GM19395 (cell line): ENCODE results near the gene C1orf141.
A peak's percentile ranks its signal among the peaks of the same experiment; 100 is the strongest.
"Not testable (repeated sequence)": the region's sequence is repeated elsewhere in the genome, so short reads cannot be mapped to it uniquely, and the experiment has no call there.

Source experiments
- ATAC-seq: cut with Tn5 transposase; IDR thresholded peaks from one replicate; pipeline ENCODE4 v1.9.1; 2021; ENCODE audit warnings: mild to moderate bottlenecking, moderate library complexity; ENCODE audit not compliant: unreplicated experiment

C1orf141 gene

DNA sequence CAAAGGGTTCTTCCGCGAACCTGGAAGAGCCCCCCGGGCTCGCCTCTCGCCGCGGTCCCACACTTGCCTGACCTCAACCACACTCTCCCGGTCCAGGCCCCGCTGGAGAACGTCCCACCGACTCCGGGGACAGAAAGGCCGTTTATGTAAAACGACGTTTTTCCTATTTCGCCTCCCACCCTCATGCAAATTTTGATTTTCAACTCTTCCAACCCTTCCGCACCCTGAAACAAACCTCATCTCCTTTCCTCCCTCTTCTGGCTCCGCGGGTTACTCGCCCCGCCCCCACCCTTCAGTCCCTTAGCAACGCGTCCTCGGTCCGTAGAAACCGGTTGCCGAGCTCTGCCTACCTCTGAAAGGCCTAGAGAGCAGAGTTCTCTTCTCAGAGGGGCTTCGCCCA is at the start of gene C1orf141:
TSS of gene C1orf141 (minus strand) at position 276 of the 400 bp plus-strand sequence. CDS start 7,730 bp downstream, outside the sequence.
- no peak for ATAC-seq

DNA sequence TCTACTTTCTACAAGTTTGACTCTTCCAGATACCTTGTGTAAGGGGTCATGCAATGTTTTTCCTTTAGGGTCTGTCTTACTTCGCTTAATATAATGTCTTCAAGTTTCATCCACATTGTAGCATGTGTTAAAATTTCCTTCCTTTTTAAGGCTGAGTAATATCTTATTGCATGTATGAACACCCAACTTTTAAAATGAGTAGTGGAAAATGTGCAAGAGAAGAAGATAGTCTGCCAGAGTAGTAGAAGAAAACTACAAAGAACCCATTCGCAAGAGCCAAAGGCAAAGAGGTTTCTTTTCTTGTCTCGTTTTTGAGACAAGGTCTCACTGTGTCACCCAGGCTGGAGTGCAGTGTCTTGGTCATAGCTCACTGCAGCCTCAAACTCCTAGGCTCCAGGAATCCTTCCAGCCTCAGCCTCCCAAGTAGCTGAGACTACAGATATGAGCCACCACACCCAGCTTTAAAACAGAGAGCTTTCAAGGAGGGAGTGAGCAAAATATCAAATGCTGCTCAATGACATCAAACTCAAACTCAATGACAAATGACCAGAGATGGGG is 40.8 kb upstream of the C1orf141 start:
- ATAC-seq = no peak

DNA sequence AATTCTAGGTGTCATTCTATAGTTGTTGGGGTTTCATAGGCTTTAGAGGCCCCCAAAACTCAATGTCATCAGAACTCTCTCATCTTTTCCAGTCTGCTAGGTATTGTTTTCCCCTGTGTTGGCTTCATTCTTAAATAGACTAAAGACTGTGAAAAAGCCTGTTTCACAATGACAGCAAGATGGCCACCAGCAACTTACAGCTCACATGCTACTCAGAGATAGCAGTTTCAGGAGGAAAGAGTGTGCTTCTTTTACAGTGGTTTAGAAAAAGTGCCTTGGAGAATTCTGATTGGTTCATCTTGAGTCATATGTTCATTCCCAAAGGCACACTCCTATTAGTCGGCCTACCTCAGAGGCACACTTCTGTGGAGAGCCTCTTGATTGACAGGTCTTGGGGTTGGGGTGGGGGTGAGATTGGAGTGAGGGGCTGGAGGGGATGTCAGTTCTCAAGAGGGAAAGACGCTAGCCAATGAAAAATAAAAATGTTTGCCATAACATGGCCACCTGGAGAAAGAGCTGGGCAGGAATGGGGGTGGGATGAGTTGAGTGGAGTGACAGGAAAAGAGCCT is 40.0 kb upstream of the C1orf141 start:
- ATAC-seq = no peak

DNA sequence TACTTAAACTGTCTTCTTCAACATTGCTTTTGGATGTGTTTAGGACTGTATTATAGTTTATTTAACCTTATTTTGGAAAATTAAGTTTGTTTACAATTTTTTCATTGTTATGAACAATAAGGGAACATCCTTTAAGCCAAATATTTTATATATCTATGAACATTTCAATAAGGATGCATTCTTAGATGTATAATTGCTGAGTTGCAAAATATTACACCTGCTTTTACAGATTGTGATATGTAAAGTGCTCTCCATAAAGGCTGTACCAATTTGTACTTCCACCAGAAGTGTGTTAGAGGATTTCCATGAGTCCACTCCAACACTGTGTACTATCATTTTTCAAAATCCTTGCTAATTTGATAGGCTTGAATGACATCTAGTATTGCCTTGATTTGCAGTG is 39.2 kb upstream of the C1orf141 start:
- ATAC-seq = no peak

DNA sequence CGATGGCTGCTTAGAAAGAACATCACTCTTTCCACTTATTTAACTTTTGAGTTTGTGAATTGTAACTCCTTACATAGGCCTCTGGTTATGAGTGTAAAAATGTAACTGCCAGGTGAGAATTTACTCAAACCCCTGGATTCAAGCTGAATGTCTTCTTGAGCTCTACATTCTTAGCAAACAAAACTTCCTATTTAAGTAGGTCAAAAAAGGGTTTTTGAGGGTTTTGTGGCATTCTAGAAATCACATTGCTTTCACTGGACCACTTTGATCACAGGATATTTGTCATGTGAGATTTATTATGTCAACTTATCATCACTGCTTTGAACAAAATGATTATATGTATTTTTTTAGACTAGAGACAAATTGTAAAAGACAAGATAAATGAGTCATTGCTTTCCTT is 37.2 kb upstream of the C1orf141 start:
- ATAC-seq = peak; percentile 36

DNA sequence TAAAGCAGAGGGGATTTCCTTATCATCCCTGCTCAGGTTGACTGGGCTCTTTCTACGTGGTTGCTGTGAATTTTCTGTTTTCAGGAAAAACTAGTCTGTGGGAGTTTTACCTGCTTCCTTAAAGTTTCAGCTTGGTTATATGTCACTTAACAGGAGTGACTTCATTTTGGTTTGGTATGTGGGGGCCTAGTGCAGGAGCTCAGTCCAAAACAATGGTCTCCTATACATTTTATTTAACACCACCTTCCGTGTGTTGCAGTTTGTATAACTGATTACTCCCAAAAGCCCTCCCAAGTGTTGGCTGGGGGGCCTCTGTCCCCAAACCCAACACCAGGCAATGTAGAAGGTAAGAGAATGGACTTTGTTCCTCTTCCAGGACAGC is 36.8 kb upstream of the C1orf141 start:
- ATAC-seq = peak; percentile 21

DNA sequence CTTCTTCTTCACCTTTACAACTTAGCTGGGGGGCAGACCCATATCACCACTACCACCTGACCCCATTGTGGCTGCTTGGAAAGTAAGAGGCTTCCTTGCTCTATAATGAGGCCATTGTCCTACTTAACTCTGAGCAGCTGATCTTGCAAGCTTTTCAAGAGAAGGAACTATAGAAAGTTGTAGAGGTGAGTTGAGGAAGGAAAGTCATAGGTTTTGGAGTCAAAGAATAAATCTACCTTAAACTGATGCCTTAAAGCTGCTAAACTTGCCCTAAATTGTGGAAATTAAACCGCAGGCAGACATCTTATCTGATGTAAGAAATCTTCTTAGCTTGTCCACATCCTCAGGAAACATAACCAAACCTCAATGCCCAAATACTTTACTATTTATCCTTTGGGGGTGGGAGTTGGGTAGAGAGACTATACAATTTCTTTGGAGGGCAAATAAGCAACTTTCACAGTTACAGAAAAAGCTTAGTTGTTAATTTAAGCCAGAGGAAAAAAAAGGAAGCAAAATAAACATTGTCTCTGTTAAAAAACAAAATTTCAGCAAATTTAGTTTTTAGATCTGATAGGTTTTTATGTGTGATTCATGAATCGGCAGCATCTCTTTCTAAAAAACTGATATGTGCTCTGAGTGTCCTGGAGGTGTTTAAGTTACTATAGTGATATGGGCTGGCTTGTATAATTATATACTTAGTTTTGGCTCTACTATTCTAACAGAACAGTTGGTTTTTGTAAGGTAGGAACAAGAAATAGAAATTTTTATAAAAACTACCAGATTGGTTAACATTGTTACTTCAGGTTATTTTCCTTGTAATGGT is 36.2 kb upstream of the C1orf141 start:
- ATAC-seq = no peak

DNA sequence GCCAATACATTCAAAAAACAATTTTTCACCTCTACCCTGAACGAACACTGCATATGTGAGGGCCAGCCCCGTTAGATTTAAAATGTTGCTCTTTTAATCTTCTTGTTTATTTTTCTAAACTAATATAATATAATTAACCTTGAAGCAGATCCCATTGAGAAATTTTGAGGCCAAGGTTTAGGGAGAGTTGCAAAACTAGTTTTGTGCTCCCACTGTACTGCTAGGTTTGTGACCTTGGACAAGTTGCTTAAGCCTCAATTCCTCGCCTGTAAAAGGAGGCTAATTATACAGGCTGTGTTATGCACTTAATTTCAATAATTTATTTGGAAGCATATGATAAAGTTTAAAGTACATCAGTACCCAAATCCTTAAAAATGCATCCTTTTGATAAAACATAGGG is 35.2 kb upstream of the C1orf141 start:
- ATAC-seq = no peak

DNA sequence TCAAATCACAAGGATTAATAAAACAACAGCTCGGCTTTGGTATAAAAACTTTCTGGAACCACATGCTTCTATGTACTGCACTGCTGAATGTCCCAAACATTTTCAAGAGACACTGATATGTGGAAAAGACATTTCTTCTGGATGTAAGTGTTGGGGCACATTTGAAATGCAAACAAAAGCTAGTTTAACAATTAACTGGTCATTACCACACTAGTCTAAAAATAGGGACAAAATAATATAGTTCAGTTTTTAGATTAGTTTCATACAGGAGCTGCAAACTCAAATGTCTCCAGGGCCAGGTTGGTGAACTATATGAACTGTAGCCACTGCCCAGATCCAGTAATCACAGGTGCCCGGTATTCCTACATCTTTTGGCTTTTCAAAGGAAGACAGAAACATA is 34.7 kb upstream of the C1orf141 start:
- ATAC-seq = peak; percentile 49

DNA sequence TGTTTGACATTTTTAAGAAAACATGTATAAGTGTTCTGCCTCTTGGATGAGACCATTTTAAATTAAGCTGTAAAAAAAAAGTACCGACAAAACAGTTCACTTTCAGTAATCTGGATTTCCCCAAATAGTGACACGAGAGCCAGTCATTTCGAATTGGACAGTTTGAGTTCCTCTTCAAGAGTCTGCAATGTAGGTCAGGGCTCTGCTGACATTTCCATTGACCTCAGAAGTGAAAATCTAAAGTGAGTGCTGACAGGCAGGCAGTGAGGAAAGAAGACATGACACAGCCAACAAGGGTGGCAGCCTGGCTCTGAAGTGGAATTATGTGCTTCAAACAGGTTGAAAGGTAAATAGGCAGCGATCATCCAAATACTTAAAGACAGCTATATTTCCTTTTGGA is 31.4 kb upstream of the C1orf141 start, which contains the start of gene IL23R:
TSS of gene IL23R (plus strand) at position 259 of the 400 bp plus-strand sequence. CDS start 1,667 bp downstream, outside the sequence.
- peak; percentile 85 for ATAC-seq

DNA sequence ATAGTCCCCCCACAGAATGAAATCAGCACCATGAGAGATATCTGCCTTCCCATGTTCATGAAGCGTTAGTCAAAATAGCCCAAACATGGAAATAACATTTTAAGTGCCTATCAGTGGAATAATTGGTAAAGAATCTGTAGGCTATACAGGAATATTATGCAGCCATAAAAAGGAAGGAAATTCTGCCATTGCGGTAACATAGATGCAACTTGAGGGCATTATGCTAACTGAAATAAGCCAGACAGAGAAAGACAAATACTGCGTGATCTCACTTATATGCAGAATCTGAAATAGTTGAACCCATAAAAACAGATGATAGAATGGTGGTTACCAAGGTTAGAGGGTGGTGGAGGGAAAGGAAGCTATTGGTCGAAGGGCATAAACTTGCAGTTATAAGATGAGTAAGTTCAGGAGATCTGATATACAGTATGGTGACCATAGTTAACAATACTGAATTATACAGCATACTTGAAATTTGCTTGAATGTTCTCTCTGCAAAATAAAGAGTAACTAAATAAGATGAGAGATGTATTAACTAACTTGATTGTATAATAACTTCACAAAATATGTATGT is 30.8 kb upstream of the C1orf141 start:
- no peak for ATAC-seq

DNA sequence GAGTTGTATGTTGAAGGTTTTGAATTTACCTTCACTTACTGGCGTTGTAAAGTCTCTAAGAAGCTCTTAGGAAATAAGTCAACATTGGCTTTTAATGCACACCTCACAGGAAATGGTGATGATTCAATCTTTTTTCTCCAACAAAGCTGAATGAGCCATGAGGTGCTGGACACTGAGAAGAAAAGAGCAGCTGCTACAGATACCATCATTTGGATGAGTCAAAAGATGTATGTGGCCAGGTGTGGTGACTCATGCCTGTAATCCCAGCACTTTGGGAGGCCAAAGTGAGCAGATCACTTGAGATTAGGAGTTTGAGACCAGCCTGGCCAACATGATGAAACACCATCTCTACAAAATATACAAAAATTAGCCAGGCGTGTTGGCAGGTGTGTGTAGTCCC is 28.2 kb upstream of the C1orf141 start:
- peak; percentile 64 for ATAC-seq

DNA sequence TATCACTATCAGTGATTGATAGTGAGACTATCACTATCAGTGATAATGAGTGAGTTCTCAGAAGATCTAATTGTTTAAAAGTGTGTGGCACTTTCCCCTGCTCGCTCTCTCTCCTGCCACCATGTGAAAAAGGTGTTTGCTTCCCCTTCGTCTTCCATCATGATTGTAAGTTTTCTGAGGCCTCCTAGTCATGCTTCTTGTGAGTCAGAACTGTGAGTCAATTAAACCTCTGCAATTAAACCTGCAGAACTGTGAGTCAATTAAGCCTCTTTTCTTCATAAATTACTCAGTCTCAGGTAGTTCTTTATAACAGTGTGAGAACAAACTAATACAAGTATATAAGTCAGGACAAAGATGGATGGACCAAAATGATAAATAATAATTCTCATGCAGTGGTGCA is 24.5 kb upstream of the C1orf141 start:
- no peak for ATAC-seq

DNA sequence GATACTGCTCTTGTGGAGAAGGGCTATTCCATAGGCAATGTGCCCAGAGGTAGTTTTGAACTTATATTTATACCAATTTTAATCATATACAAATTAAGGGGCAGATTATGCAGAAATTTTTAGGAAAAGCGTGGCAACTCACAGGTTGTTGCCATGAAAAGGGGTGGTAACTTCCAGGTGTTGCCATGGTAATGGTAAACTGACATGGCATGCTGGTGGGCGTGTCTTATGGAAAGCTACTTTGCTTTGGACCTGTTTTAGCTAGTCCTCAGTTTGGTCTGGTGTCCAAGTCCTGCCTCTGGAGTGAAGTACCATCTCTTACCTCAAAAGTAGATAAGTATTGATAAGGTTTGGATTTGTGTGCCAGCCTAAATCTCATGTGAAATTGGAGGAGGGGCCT is 23.6 kb upstream of the C1orf141 start:
- ATAC-seq = no peak

DNA sequence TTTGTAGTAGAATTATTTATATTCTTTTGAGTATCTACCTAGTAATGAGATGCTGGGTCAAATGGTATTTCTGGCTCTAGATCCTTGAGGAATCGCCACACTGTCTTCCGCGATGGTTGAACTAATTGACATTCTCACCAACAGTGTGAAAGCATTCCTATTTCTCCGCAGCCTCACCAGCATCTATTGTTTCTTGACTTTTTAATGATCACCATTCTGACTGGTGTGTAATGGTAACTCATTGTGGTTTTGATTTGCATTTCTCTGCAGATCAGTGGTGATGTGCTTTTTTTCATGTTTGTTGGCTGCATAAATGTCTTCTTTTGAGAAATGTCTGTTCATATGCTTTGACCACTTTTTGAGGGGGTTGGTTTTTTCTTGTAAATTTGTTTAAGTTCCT is 16.2 kb upstream of the C1orf141 start:
- ATAC-seq = no peak

DNA sequence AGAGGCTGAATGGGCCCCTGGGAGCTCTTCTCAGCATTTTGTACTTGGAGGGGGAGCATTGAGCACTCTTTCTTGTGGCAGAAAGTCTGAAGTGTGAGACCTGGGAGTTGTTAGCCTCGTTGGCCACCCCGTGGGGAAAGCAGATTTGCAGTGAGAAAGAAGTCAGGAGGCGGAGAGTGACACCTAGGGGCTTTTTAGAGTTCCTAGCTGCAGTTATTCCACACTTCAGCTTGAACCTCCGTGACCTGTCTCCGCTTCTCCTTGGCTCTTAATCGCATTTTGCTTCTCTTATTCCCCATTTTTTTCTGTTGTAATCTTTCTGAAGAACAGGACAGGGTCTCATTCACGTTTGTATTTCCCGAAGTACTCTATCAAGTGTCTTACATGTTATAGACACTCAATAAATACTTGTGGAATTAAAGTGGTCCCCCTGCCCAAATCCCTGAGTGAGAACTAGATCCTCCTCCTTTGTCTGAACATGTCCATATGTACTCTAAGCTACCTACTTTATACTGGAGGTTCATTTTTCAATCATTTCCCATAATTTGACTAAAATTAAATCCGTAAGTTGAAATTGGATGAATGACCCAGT is 14.5 kb upstream of the C1orf141 start:
- peak; percentile 93 for ATAC-seq

DNA sequence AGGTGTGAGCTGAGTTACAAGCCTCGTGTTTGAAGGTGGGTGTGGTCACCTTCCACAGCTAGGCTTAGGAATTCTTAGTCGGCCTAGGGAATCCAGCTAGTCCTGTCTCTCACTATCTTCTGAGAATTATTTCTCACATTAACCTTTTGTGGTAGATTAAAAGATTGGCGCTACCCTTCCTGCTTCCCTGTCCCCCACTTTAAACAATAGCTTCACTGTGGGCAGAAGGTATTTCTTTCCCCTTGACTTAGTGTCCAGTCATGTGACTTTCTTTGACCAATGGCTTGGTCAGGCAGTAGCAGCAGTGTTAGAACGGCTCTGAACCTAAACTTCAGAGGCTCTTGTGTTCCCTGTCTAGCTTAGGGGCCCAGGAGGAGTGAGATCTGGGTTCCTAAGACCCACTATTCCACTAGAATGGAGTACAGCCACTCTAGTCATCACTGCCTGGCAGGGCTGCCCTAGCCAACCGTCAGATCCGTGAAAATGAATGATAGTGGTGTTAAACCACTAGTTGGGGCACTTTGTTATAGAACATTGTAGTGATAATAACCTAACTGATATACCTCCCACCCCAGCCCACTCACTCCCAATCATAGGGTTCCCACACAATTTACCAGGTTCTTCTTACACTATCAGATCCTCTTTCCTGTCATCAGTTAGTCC is 13.9 kb upstream of the C1orf141 start:
- peak; percentile 31 for ATAC-seq

DNA sequence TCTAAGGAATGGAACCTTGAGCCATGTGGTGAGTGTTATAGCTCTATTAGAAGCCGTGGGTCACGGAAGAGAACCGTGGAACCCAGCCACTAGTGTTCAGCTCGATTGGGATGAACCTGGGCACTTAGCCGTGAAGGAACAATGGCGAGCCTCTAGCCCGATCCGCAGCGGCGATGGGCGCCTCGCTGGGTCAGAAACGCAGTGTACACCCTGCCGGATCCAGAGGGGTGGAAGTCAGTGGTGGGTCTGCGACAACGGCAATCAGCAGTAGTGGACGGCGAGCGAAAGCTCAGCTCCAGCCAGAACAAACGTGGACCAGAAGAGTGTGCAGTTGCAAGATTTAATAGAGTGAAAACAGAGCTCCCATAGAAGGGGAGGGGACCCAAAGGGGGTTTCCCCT is 13.2 kb upstream of the C1orf141 start:
- ATAC-seq = not testable (repeated sequence)

DNA sequence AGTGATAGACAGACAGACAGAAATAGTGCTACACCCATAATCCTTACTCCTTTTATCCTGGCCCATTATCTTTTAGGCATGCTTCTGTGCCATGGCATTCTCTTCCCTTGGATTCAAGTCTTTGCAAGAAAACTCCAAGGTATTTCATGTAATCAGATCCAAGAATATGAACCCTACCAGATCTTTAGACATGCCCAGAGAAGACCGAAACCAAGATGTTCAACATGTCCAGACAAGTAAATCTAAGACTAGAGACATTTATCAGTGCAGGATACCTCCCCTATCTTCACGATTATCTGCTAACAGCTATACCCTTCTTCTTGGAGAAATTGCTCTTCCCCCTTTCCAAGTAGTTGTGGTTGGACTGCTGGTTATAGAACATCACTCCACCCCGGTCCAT is 11.8 kb upstream of the C1orf141 start:
- ATAC-seq = no peak

DNA sequence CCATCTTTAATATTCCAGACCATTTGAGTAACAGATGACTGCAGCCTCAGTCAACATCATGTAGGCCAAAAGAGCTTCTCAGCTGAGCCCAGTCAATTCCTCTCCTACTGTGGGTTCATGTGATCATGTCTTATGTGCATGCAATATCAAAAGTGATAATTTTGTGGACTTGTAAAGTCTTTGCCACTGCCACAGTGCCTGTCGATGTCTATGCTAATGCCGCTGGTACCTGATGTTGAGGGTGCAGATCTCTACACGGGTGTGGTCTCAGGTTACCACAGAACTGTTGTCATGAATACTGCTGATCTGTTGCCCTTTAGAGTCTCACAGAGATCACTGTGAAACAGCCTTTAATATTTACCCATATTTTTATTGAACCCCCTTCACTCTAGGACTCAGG is 11.3 kb upstream of the C1orf141 start:
- no peak for ATAC-seq

DNA sequence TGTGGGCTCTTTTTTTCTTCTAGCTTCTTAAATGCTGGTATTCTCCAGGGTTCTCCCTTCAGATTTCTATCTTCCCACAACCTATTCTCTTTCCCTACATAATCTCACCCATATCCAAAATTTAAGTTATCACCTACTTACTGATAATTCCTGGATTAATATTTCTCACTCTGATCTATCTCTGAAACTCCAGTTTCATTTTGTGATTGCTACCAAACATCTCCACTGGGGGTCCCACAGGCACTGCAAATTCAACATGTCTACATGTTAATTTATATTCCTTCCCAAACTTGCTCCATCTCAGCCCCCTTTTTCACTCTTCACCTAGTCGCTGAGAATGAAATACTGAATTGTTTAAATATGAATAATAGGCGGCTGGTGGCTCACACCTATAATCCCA is 9.9 kb upstream of the C1orf141 start:
- no peak for ATAC-seq
